ENCODE results near the gene TBC1D1.

The TBC1D1 gene

GRCh38 chr4:38113132-38113531 lies 222.2 kb downstream of the TBC1D1 start:
- no peak for DNase-seq (ENCODE audit: low read depth)
- no peak overlapping the region for H3K4me3 ChIP-seq (ENCODE audit: low read length)
- TF ChIP-seq CTCF (conservative IDR thresholded peaks at IDR 0.05; ENCODE audit: low read length) = no peak

GRCh38 chr4:38113551-38113950 lies 222.7 kb downstream of the TBC1D1 start:
- DNase-seq (ENCODE audit: low read depth) = peak; percentile 61
- no peak overlapping the region for H3K4me3 ChIP-seq (ENCODE audit: low read length)
- TF ChIP-seq CTCF (conservative IDR thresholded peaks at IDR 0.05; ENCODE audit: low read length) = no peak

GRCh38 chr4:38114386-38115150 lies 223.7 kb downstream of the TBC1D1 start:
- TF ChIP-seq CTCF (conservative IDR thresholded peaks at IDR 0.05; ENCODE audit: low read length) = no peak
- H3K4me3 ChIP-seq (ENCODE audit: low read length) = no peak overlapping the region
- DNase-seq (ENCODE audit: low read depth) = peak; percentile 74

- no peak for DNase-seq (ENCODE audit: low read depth)
- TF ChIP-seq CTCF (conservative IDR thresholded peaks at IDR 0.05; ENCODE audit: low read length) = no peak
- H3K4me3 ChIP-seq (ENCODE audit: low read length) = no peak overlapping the region
These were observed 224.7 kb downstream of the TBC1D1 start for GRCh38 chr4:38115601-38116000.

GRCh38 chr4:38117591-38117990 lies 226.7 kb downstream of the TBC1D1 start:
- TF ChIP-seq CTCF (conservative IDR thresholded peaks at IDR 0.05; ENCODE audit: low read length) = no peak
- no peak overlapping the region for H3K4me3 ChIP-seq (ENCODE audit: low read length)

GRCh38 chr4:38119668-38120385 lies 228.9 kb downstream of the TBC1D1 start:
- no peak overlapping the region for H3K4me3 ChIP-seq (ENCODE audit: low read length)
- no peak for TF ChIP-seq CTCF (conservative IDR thresholded peaks at IDR 0.05; ENCODE audit: low read length)
- DNase-seq (ENCODE audit: low read depth) = peak; percentile 64

More at GRCh38 chr4:38117591-38117990, 226.7 kb downstream of the TBC1D1 start:
- DNase-seq (ENCODE audit: low read depth) = no peak

GRCh38 chr4:38120772-38121171 lies 229.9 kb downstream of the TBC1D1 start:
- no peak for TF ChIP-seq CTCF (conservative IDR thresholded peaks at IDR 0.05; ENCODE audit: low read length)
- no peak overlapping the region for H3K4me3 ChIP-seq (ENCODE audit: low read length)
- DNase-seq (ENCODE audit: low read depth) = no peak

Measured in AG10803 (cell line).